ENCODE results near the gene ALK.

DNA sequence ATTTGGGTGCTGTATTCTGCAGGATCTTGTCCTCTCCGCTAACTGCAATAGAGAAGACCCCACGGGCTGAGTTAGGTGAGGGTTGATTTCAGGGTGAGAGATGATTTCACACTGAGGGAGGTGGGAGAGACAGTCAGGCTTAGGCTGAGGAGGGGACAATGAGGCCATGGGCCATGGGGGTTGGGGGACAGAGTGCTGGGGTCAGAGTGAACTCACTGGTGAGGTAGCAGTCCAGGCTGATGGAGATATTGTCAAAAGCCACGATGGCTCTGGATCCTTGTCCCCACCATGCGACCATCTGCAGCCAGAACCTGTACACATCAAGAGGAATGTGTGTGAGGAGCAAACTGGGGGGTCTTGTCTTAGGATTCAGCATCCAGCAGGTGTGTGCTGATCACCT lies 646.2 kb downstream of the ALK start:
- TF ChIP-seq, protein P1, sequence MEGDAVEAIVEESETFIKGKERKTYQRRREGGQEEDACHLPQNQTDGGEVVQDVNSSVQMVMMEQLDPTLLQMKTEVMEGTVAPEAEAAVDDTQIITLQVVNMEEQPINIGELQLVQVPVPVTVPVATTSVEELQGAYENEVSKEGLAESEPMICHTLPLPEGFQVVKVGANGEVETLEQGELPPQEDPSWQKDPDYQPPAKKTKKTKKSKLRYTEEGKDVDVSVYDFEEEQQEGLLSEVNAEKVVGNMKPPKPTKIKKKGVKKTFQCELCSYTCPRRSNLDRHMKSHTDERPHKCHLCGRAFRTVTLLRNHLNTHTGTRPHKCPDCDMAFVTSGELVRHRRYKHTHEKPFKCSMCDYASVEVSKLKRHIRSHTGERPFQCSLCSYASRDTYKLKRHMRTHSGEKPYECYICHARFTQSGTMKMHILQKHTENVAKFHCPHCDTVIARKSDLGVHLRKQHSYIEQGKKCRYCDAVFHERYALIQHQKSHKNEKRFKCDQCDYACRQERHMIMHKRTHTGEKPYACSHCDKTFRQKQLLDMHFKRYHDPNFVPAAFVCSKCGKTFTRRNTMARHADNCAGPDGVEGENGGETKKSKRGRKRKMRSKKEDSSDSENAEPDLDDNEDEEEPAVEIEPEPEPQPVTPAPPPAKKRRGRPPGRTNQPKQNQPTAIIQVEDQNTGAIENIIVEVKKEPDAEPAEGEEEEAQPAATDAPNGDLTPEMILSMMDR (IDR thresholded peaks at IDR 0.05; ENCODE audit: low read length), result no peak
- no peak for TF ChIP-seq EZH2 (optimal IDR thresholded peaks at IDR 0.05; ENCODE audit: low read depth, low read length)
